PC-3 (cell line): Measurements from ENCODE around the gene A2ML1.

Source experiments
- CTCF ChIP-seq: fragments of 300-600 bp; sonication (generic); conservative IDR thresholded peaks from 2 replicates; pipeline ENCODE4 v1.5.1; 2017; ENCODE audit warnings: antibody characterized with exemption, low read depth, mild to moderate bottlenecking, low read length
- EZH2 ChIP-seq: fragments of 300-600 bp; sonication (generic); IDR thresholded peaks from one replicate; pipeline ENCODE4 v1.6.1; 2017; ENCODE audit warnings: antibody characterized with exemption, mild to moderate bottlenecking, low read length; ENCODE audit not compliant: unreplicated experiment

GRCh38 chr12:8796831-8797626, 25.4 kb upstream of the A2ML1 start:
- no peak for TF ChIP-seq CTCF
- TF ChIP-seq EZH2 = no peak
